ENCODE measurements around the gene SSC5D. TPM values are rescaled to one million over a fixed set of nuclear protein-coding genes. Genes with fewer than 3 reads are reported as not detected.
"Not testable (repeated sequence)": the region's sequence is repeated elsewhere in the genome, so short reads cannot be mapped to it uniquely, and the experiment has no call there.

SSC5D gene
- polyA plus RNA-seq, 1 donor = 4.0 TPM

- DNase-seq = no peak
- no CpG with 5 or more reads among the region's 21 CpGs for WGBS (ENCODE audit: insufficient coverage, low lambda C conversion rate)
- no peak overlapping the region for H3K27ac ChIP-seq (ENCODE audit: low read length)
These were observed 1.7 kb downstream of the SSC5D start for GRCh38 chr19:55489711-55490477.

GRCh38 chr19:55490478-55491432, 2.5 kb downstream of the SSC5D start:
- Histone ChIP-seq H3K4me3 (ENCODE audit: low read length) (no peak overlapping the region), H3K27ac (ENCODE audit: low read length) (no peak overlapping the region), H3K4me1 (ENCODE audit: control insufficient read depth, insufficient read depth, low read length) (peaks cover 6% of the 10 kb centered on the region), H3K36me3 (ENCODE audit: control insufficient read depth, insufficient read depth, low read length) (no peaks in the 10 kb centered on the region), H3K9me3 (ENCODE audit: control insufficient read depth, low read depth, low read length) (peaks cover 3% of the 10 kb centered on the region), H3K27me3 (ENCODE audit: control insufficient read depth, insufficient read depth, low read length) (peaks cover 63% of the 10 kb centered on the region)
- WGBS (ENCODE audit: insufficient coverage, low lambda C conversion rate) = 80% methylated on average over 4 of the region's 52 CpGs
- DNase-seq = no peak

More at GRCh38 chr19:55489711-55490477, 1.7 kb downstream of the SSC5D start:
- Histone ChIP-seq H3K36me3 (ENCODE audit: control insufficient read depth, insufficient read depth, low read length) (no peaks in the 10 kb centered on the region), H3K9me3 (ENCODE audit: control insufficient read depth, low read depth, low read length) (peaks cover 3% of the 10 kb centered on the region), H3K4me3 (ENCODE audit: low read length) (no peak overlapping the region), H3K27me3 (ENCODE audit: control insufficient read depth, insufficient read depth, low read length) (peaks cover 64% of the 10 kb centered on the region), H3K4me1 (ENCODE audit: control insufficient read depth, insufficient read depth, low read length) (peaks cover 6% of the 10 kb centered on the region)

DNA sequence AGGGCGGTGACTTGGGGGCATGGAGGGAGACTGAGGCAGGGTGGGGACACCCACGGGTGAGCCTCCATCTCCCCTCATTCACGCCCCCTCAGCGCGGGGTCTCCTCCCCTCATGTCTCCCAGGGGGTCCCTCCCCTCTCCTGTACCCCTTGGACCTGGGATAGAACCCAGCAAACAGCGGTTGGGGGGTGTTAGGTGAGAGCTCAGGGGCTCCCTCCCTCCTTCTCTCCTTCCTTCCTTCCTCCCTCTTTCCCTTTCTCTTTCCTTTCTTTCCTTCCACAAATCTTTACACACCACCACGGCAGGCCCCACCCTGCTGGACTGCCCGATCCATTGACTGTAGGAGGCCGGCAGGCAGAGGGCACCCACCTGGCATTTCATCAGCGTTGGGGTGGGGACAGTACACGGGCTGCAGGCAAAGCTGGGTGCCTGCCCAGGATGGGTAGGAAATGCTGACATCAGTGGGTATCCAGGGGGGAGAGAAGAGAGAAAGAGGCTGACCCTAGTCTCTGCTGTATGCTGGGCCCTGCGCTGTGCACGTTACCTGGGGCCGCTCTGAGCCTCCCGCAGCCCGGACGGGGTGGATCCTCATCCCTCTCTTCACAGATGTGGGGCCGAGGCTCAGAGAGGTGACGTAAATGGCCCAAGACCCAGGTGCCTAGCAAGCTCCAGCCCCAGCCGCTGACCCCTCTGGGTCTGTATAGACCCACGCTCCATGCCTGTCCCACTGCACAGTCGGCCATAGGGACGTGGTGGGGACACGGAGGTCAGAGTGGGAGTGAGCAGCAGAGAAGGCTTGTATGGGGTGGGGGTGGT, 3.5 kb downstream of the SSC5D start:
- peaks cover 6% of the 10 kb centered on the region for H3K4me1 ChIP-seq (ENCODE audit: control insufficient read depth, insufficient read depth, low read length)
- no peak overlapping the region for H3K27ac ChIP-seq (ENCODE audit: low read length)
- no peaks in the 10 kb centered on the region for H3K36me3 ChIP-seq (ENCODE audit: control insufficient read depth, insufficient read depth, low read length)
- no peak overlapping the region for H3K4me3 ChIP-seq (ENCODE audit: low read length)
- no peak for DNase-seq
- H3K9me3 ChIP-seq (ENCODE audit: control insufficient read depth, low read depth, low read length) = peaks cover 3% of the 10 kb centered on the region
- H3K27me3 ChIP-seq (ENCODE audit: control insufficient read depth, insufficient read depth, low read length) = peaks cover 63% of the 10 kb centered on the region
- WGBS (ENCODE audit: insufficient coverage, low lambda C conversion rate) = no CpG with 5 or more reads among the region's 24 CpGs

DNA sequence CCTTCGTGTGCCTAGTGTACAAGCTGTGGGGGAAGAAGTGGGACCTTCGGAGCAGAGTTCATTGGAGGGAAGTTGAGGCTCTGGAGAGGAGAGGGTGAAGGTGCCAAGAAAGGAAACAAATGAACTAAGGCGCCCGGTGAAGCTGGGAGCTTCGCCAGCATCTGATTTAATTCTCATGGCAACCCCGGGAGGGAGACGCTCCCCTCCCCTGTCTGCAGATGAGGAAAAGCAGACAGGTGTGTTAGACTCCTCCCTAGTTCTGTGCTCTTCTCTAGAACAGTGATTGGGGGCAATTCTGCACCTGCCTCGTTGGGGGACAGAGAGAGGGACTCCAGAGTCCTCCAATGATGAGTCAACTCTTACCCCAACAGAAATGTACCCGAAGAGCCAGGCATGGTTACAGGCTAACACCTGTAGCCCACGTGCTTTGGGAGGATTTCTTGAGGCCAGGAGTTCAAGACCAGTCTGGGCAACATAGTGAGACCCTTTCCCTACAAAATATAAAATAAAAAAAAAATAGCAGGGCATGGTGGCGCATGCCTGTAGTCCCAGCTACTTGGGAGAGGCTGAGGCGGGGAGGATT, 4.2 kb downstream of the SSC5D start:
- Histone ChIP-seq H3K27me3 (ENCODE audit: control insufficient read depth, insufficient read depth, low read length) (peaks cover 63% of the 10 kb centered on the region), H3K4me1 (ENCODE audit: control insufficient read depth, insufficient read depth, low read length) (peaks cover 6% of the 10 kb centered on the region), H3K27ac (ENCODE audit: low read length) (no peak overlapping the region), H3K36me3 (ENCODE audit: control insufficient read depth, insufficient read depth, low read length) (no peaks in the 10 kb centered on the region), H3K9me3 (ENCODE audit: control insufficient read depth, low read depth, low read length) (peaks cover 3% of the 10 kb centered on the region), H3K4me3 (ENCODE audit: low read length) (no peak overlapping the region)
- DNase-seq = no peak
- no CpG with 5 or more reads among the region's 12 CpGs for WGBS (ENCODE audit: insufficient coverage, low lambda C conversion rate)

DNA sequence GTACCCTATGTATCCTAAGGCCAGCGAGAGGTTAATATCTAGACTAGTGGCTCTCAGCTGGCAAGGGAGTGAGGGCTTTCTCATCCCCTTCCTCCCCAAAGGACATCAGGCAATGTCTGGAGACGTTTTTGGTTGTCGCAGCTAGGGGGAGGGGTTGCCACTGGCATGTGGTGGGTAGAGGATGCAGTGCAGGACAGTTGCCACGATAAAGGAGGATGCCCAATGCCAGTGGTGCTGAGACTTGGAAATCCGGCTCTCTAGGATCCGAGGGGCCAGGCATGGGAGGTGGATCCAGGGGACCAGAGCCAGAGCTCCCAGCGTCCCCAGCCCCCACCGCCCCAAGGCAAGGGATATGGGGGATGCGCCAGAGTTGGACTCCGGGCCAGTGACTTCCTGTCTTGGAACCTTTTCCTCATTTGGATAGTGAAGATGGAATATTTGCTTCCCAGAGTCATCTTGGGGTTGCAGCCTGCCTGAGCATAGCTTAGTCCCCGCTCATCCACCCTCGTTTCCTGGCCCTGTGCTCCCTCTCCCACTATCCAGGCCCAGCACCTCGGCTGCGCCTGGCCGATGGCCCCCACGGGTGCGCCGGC, 4.9 kb downstream of the SSC5D start:
- no peak for DNase-seq
- whole genome bisulfite sequencing (ENCODE audit: insufficient coverage, low lambda C conversion rate) = no CpG with 5 or more reads among the region's 18 CpGs
- H3K4me3 ChIP-seq (ENCODE audit: low read length) = no peak overlapping the region
- peaks cover 6% of the 10 kb centered on the region for H3K4me1 ChIP-seq (ENCODE audit: control insufficient read depth, insufficient read depth, low read length)
- H3K27ac ChIP-seq (ENCODE audit: low read length) = no peak overlapping the region
- peaks cover 59% of the 10 kb centered on the region for H3K27me3 ChIP-seq (ENCODE audit: control insufficient read depth, insufficient read depth, low read length)
- H3K9me3 ChIP-seq (ENCODE audit: control insufficient read depth, low read depth, low read length) = peaks cover 3% of the 10 kb centered on the region
- H3K36me3 ChIP-seq (ENCODE audit: control insufficient read depth, insufficient read depth, low read length) = no peaks in the 10 kb centered on the region

GRCh38 chr19:55493645-55494171, 5.5 kb downstream of the SSC5D start:
- Histone ChIP-seq H3K4me1 (ENCODE audit: control insufficient read depth, insufficient read depth, low read length) (peaks cover 3% of the 10 kb centered on the region), H3K36me3 (ENCODE audit: control insufficient read depth, insufficient read depth, low read length) (no peaks in the 10 kb centered on the region), H3K27ac (ENCODE audit: low read length) (no peak overlapping the region), H3K27me3 (ENCODE audit: control insufficient read depth, insufficient read depth, low read length) (peaks cover 55% of the 10 kb centered on the region), H3K9me3 (ENCODE audit: control insufficient read depth, low read depth, low read length) (peaks cover 3% of the 10 kb centered on the region), H3K4me3 (ENCODE audit: low read length) (no peak overlapping the region)
- WGBS (ENCODE audit: insufficient coverage, low lambda C conversion rate) = no CpG with 5 or more reads among the region's 38 CpGs
- DNase-seq = no peak

DNA sequence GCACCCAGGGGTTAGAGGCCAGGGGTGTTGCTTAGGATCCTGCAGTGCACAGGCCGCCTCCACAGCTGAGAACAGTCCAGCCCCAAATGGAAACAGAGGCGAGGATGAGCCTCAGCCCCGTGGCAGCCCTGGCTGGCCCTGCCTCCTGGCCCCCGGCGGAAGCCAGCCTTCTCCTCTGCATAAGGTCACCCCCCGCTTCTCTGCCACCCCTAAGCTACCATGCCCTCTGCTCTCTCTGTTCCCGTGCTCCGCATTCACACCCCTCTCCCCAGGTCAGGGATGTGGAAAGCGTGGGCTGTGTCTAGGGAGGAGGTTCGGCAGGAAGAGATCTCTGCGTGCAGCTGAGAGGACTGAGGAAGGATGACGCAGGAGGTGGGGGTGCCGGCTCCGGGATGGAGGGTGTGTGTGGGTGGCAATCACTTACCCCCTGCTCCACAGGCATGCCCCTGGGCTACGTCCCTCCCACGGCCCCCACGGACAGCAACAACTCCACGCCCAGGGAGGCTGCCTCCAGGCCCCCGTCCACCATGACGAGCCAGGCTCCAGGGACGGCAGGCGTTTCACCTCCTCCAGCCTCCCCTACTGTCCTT, 6.0 kb downstream of the SSC5D start:
- Histone ChIP-seq H3K4me3 (ENCODE audit: low read length) (no peak overlapping the region), H3K27me3 (ENCODE audit: control insufficient read depth, insufficient read depth, low read length) (peaks cover 51% of the 10 kb centered on the region)

GRCh38 chr19:55495646-55496349, 7.6 kb downstream of the SSC5D start:
- Histone ChIP-seq H3K27ac (ENCODE audit: low read length) (no peak overlapping the region), H3K9me3 (ENCODE audit: control insufficient read depth, low read depth, low read length) (no peaks in the 10 kb centered on the region), H3K27me3 (ENCODE audit: control insufficient read depth, insufficient read depth, low read length) (peaks cover 38% of the 10 kb centered on the region), H3K36me3 (ENCODE audit: control insufficient read depth, insufficient read depth, low read length) (no peaks in the 10 kb centered on the region), H3K4me3 (ENCODE audit: low read length) (no peak overlapping the region), H3K4me1 (ENCODE audit: control insufficient read depth, insufficient read depth, low read length) (no peaks in the 10 kb centered on the region)
- DNase-seq = no peak
- WGBS (ENCODE audit: insufficient coverage, low lambda C conversion rate) = no CpG with 5 or more reads among the region's 11 CpGs

More for the DNA sequence above, 6.0 kb downstream of the SSC5D start:
- Histone ChIP-seq H3K4me1 (ENCODE audit: control insufficient read depth, insufficient read depth, low read length) (no peaks in the 10 kb centered on the region), H3K9me3 (ENCODE audit: control insufficient read depth, low read depth, low read length) (no peaks in the 10 kb centered on the region), H3K27ac (ENCODE audit: low read length) (no peak overlapping the region), H3K36me3 (ENCODE audit: control insufficient read depth, insufficient read depth, low read length) (no peaks in the 10 kb centered on the region)
- DNase-seq = no peak
- WGBS (ENCODE audit: insufficient coverage, low lambda C conversion rate) = no CpG with 5 or more reads among the region's 22 CpGs

DNA sequence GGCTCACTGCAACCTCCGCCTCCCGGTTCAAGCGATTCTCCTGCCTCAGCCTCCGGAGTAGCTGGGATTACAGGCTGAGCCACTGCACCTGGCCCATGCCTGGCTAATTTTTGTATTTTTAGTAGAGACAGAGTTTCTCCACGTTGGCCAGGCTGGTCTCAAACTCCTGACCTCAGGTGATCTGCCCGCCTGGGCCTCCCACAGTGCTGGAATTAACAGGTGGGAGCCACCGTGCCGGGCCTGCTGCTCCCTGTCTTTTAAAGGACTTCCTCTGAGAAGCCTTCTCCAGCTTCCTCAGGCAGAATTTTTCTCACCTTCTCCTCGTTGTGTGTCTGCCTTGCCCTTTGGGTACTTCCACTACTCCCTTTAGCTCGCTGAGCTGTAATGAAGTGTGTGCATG, 8.6 kb downstream of the SSC5D start:
- 0% methylated on average over 1 of the region's 10 CpGs for WGBS (ENCODE audit: insufficient coverage, low lambda C conversion rate)
- not testable (repeated sequence) for DNase-seq; H3K27ac ChIP-seq (ENCODE audit: low read length); H3K36me3 ChIP-seq (ENCODE audit: control insufficient read depth, insufficient read depth, low read length); H3K4me3 ChIP-seq (ENCODE audit: low read length); H3K9me3 ChIP-seq (ENCODE audit: control insufficient read depth, low read depth, low read length); H3K4me1 ChIP-seq (ENCODE audit: control insufficient read depth, insufficient read depth, low read length)
- H3K27me3 ChIP-seq (ENCODE audit: control insufficient read depth, insufficient read depth, low read length) = peaks cover 32% of the 10 kb centered on the region
